HL-60/S4 treated with retinoic acid at 250 ng/mL for 4 days and 3 days (cell line): ENCODE data around the gene RAD51B.

Experiments
- in situ Hi-C: fragments of 300-500 bp; cut with MboI; formaldehyde crosslinking; loops from 2 replicates; pipeline ENCODE4 v1.7.0; 2022; ENCODE audit warnings: low sequenced_read_pairs

RAD51B gene

GRCh38 chr14:68257969-68258368 lies 438.4 kb downstream of the RAD51B start:
- in situ Hi-C loops = loop anchor here (25.0 kb wide), 1 partner anchor 554 kb away; no protein-coding TSS in a partner anchor

- in situ Hi-C loops = loop anchor here (25.0 kb wide), 1 partner anchor 553 kb away; no protein-coding TSS in a partner anchor
Measured at GRCh38 chr14:68258995-68259394, 439.4 kb downstream of the RAD51B start.

- in situ Hi-C loops = loop anchor here (25.0 kb wide), 1 partner anchor 552 kb away; no protein-coding TSS in a partner anchor
Measured at GRCh38 chr14:68260121-68260520, 440.5 kb downstream of the RAD51B start.

GRCh38 chr14:68261092-68261842 lies 441.7 kb downstream of the RAD51B start:
- in situ Hi-C loops = loop anchor here (25.0 kb wide), 1 partner anchor 551 kb away; no protein-coding TSS in a partner anchor

GRCh38 chr14:68262567-68262966 lies 443.0 kb downstream of the RAD51B start:
- in situ Hi-C loops = loop anchor here (25.0 kb wide), 1 partner anchor 550 kb away; no protein-coding TSS in a partner anchor

GRCh38 chr14:68263563-68264259 lies 444.1 kb downstream of the RAD51B start:
- in situ Hi-C loops = loop anchor here (25.0 kb wide), 1 partner anchor 549 kb away; no protein-coding TSS in a partner anchor

GRCh38 chr14:68264260-68264569 lies 444.6 kb downstream of the RAD51B start:
- in situ Hi-C loops = loop anchor here (25.0 kb wide), 1 partner anchor 548 kb away; no protein-coding TSS in a partner anchor

GRCh38 chr14:68266998-68267397 lies 447.4 kb downstream of the RAD51B start:
- in situ Hi-C loops = loop anchor here (25.0 kb wide), 1 partner anchor 545 kb away; no protein-coding TSS in a partner anchor

- in situ Hi-C loops = loop anchor here (25.0 kb wide), 1 partner anchor 544 kb away; no protein-coding TSS in a partner anchor
Measured at GRCh38 chr14:68268197-68268596, 448.6 kb downstream of the RAD51B start.

GRCh38 chr14:68268719-68269118 lies 449.1 kb downstream of the RAD51B start:
- in situ Hi-C loops = loop anchor here (25.0 kb wide), 1 partner anchor 544 kb away; no protein-coding TSS in a partner anchor

GRCh38 chr14:68269136-68269927 lies 449.8 kb downstream of the RAD51B start:
- in situ Hi-C loops = loop anchor here (25.0 kb wide), 1 partner anchor 543 kb away; no protein-coding TSS in a partner anchor

GRCh38 chr14:68270342-68270741 lies 450.8 kb downstream of the RAD51B start:
- in situ Hi-C loops = loop anchor here (25.0 kb wide), 1 partner anchor 542 kb away; no protein-coding TSS in a partner anchor

- in situ Hi-C loops = loop anchor here (25.0 kb wide), 1 partner anchor 540 kb away; no protein-coding TSS in a partner anchor
Measured at GRCh38 chr14:68271913-68272391, 452.4 kb downstream of the RAD51B start.

GRCh38 chr14:68273413-68273812 lies 453.8 kb downstream of the RAD51B start:
- in situ Hi-C loops = loop anchor here (25.0 kb wide), 1 partner anchor 539 kb away; no protein-coding TSS in a partner anchor

GRCh38 chr14:68274725-68275124 lies 455.1 kb downstream of the RAD51B start:
- in situ Hi-C loops = loop anchor here (25.0 kb wide), 1 partner anchor 538 kb away; no protein-coding TSS in a partner anchor

- in situ Hi-C loops = no loop called here
Measured at GRCh38 chr14:68278576-68279436, 459.2 kb downstream of the RAD51B start.

- in situ Hi-C loops = no loop called here
Measured at GRCh38 chr14:68279437-68279720, 459.8 kb downstream of the RAD51B start.

- in situ Hi-C loops = no loop called here
Measured at GRCh38 chr14:68279777-68280233, 460.2 kb downstream of the RAD51B start.

- in situ Hi-C loops = no loop called here
Measured at GRCh38 chr14:68281497-68281896, 461.9 kb downstream of the RAD51B start.
